CD4-positive, alpha-beta T cell treated with Interleukin-2 at 100 ng/mL for 4 hours (primary cell): ENCODE results near the gene KIAA1671.
"Not testable (repeated sequence)": the region's sequence is repeated elsewhere in the genome, so short reads cannot be mapped to it uniquely, and the experiment has no call there.

Experiments used
- DNase-seq: peaks from one replicate; pipeline ENCODE4 v3.0.0-alpha.2; 2020; ENCODE audit warnings: low spot score

Gene KIAA1671

GRCh38 chr22:25235547-25236290 lies 283.2 kb downstream of the KIAA1671 start:
- peak; percentile 29 for DNase-seq

- DNase-seq: no peak
Measured at GRCh38 chr22:25236417-25236816, 283.9 kb downstream of the KIAA1671 start.

GRCh38 chr22:25237503-25237902 lies 285.0 kb downstream of the KIAA1671 start:
- no peak for DNase-seq

GRCh38 chr22:25238058-25238457 lies 285.5 kb downstream of the KIAA1671 start:
- not testable (repeated sequence) for DNase-seq
